Transverse colon (tissue), 4 donors: ENCODE results near the gene PXN. TPM values are rescaled to one million over a fixed set of nuclear protein-coding genes. Genes with fewer than 3 reads are reported as not detected.
"Not testable (repeated sequence)": the region's sequence is repeated elsewhere in the genome, so short reads cannot be mapped to it uniquely, and the experiment has no call there.

Experiments used
- DNase-seq: peaks from one replicate; pipeline ENCODE4 v3.0.0-alpha.2; 2019
- H3K27ac ChIP-seq, 4 donors: fragments of 200-600 bp; sonication (generic); 2 replicates each; pipeline ENCODE4 v1.5.1; 2016 to 2018; ENCODE audit warnings: inconsistent platforms in 4 of 4
- H3K27me3 ChIP-seq: fragments of 200-600 bp; sonication (generic); 2 replicates; pipeline ENCODE4 v1.5.1; 2017; ENCODE audit warnings: inconsistent platforms
- H3K36me3 ChIP-seq, 4 donors: fragments of 200-600 bp; sonication (generic); 2 replicates each; pipeline ENCODE4 v1.5.1; 2017 to 2019; ENCODE audit warnings: inconsistent platforms in 4 of 4
- H3K4me1 ChIP-seq, 4 donors: fragments of 200-600 bp; sonication (generic); 2 replicates each; pipeline ENCODE4 v1.5.1; 2017 to 2020; ENCODE audit warnings: inconsistent platforms in 4 of 4
- H3K4me3 ChIP-seq, 4 donors: fragments of 200-600 bp; sonication (generic); 1 replicate in 1 of 4; 2 replicates in 3 of 4; pipeline versions ENCODE4 v1.5.1 to v1.6.1; 2017 to 2019; ENCODE audit warnings: inconsistent platforms in 4 of 4
- H3K9me3 ChIP-seq, 2 donors: fragments of 200-600 bp; sonication (generic); 2 replicates each; pipeline ENCODE4 v1.5.1; 2017 to 2019; ENCODE audit warnings: inconsistent platforms in 2 of 2
- EP300 ChIP-seq: sonication (generic); formaldehyde crosslinking; IDR thresholded peaks from one replicate; pipeline ENCODE4 v1.6.1; 2017; ENCODE audit warnings: antibody characterized with exemption, low read depth
- POLR2A ChIP-seq: fragments of 450-650 bp; IDR thresholded peaks from one replicate; pipeline ENCODE4 v1.6.1; 2016; ENCODE audit warnings: antibody characterized with exemption, mild to moderate bottlenecking, moderate library complexity
- POLR2AphosphoS5 ChIP-seq, 3 donors: sonication (generic); formaldehyde crosslinking; IDR thresholded peaks; one replicate each; pipeline ENCODE4 v1.6.1; 2016; ENCODE audit warnings: antibody characterized with exemption in 3 of 3
- WGBS, 2 donors: methylation state at CpG; one replicate each; pipeline ENCODE4 v1.1.5; 2018; ENCODE audit warnings: low coverage in 1 of 2; 5-methylcytosine and 5-hydroxymethylcytosine counted together
- in situ Hi-C, 4 donors: fragments of 200-750 bp; cut with MboI; loops; one replicate each; pipeline versions ENCODE4 v1.15.0 to v1.15.1; 2017; ENCODE audit warnings: low sequenced_read_pairs in 3 of 4, low pct_ligation_motif_present in 1 of 4, low pct_unique_long_range_greater_than_20kb in 1 of 4
- intact Hi-C: fragments of 100-400 bp; cut with DNase I; formaldehyde crosslinking; loops from one replicate; pipeline ENCODE4 v1.15.1; 2023; ENCODE audit warnings: low total_unique reads
- total RNA-seq, 4 donors: library from RNA; depleted of rRNA; stranded (reverse); fragments of >200 nt; gene quantifications; one replicate each; pipeline ENCODE4 v1.1.0, GENCODE V29; 2016
- TF ChIP-seq, protein P1 (sequence below), 5 experiments: fragments of 200-600 bp in 3 of 5; fragments of 450-650 bp in 2 of 5; sonication (generic) in 3 of 5; IDR thresholded peaks; 1 replicate in 2 of 5; 2 replicates in 3 of 5; pipeline ENCODE4 v1.5.1; 2016 to 2017; ENCODE audit warnings: antibody characterized with exemption in 5 of 5, inconsistent platforms in 3 of 5, mild to moderate bottlenecking in 2 of 5, moderate library complexity in 1 of 5

The PXN gene
- total RNA-seq, 4 donors from 2014 or later, result 101 to 328 (median 198) TPM

DNA sequence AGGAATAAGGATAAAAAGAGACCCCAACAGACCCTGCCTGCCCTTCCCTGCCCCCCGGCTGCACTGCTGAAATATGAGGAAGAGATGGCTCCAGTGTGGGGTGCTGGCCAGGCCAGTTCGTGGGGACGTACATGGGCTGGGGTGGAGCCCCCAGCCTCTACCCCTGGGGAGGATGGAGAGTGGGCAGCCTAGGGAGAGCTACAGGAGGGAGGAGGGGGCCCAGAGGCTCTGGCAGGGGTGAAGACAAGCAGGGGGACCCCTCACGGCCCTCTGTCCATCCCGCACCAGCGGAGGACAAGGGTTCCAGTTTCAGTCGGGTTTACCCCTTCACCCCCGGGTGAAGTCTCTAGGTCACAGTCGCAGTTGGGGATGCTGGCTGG lies 53.6 kb downstream of the PXN start:
- peaks cover 0 to 19% (median 12%) of the 10 kb centered on the region in 4 donors for H3K4me1 ChIP-seq
- DNase-seq, result no peak
- 89 to 100% methylated on average over 1 to 9 of the region's 9 CpGs for WGBS, 2 donors
- H3K36me3 ChIP-seq, result peaks cover 0 to 32% (median 14%) of the 10 kb centered on the region in 4 donors
- H3K4me3 ChIP-seq, result no peak overlapping the region
- no peaks in the 10 kb centered on the region for H3K27me3 ChIP-seq
- no peaks in the 10 kb centered on the region for H3K9me3 ChIP-seq
- TF ChIP-seq, protein P1, sequence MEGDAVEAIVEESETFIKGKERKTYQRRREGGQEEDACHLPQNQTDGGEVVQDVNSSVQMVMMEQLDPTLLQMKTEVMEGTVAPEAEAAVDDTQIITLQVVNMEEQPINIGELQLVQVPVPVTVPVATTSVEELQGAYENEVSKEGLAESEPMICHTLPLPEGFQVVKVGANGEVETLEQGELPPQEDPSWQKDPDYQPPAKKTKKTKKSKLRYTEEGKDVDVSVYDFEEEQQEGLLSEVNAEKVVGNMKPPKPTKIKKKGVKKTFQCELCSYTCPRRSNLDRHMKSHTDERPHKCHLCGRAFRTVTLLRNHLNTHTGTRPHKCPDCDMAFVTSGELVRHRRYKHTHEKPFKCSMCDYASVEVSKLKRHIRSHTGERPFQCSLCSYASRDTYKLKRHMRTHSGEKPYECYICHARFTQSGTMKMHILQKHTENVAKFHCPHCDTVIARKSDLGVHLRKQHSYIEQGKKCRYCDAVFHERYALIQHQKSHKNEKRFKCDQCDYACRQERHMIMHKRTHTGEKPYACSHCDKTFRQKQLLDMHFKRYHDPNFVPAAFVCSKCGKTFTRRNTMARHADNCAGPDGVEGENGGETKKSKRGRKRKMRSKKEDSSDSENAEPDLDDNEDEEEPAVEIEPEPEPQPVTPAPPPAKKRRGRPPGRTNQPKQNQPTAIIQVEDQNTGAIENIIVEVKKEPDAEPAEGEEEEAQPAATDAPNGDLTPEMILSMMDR (IDR thresholded peaks at IDR 0.05), result no peak
- TF ChIP-seq EP300 (no peak), POLR2A (no peak), POLR2AphosphoS5 (IDR thresholded peaks at IDR 0.05) (no peak)
- intact Hi-C loops (no loop called here), in situ Hi-C loops (no loop called here)
- H3K27ac ChIP-seq, result peak overlapping the region; percentile 53 to 67 (median 66)

- intact Hi-C loops (no loop called here), in situ Hi-C loops (no loop called here)
- DNase-seq, result peak; percentile 43
- Histone ChIP-seq H3K36me3 (peaks cover 0 to 32% (median 14%) of the 10 kb centered on the region in 4 donors), H3K27me3 (no peaks in the 10 kb centered on the region), H3K4me3 (no peak overlapping the region), H3K9me3 (no peaks in the 10 kb centered on the region), H3K4me1 (peaks cover 0 to 19% (median 12%) of the 10 kb centered on the region in 4 donors), H3K27ac (peak overlapping the region; percentile 53 to 67 (median 66))
- 51 to 58% methylated on average over 8 to 12 of the region's 12 CpGs for WGBS, 2 donors
- TF ChIP-seq EP300, result no peak
- TF ChIP-seq POLR2A, result peak; percentile 29
- no peak for TF ChIP-seq POLR2AphosphoS5 (IDR thresholded peaks at IDR 0.05)
- TF ChIP-seq, protein P1 (IDR thresholded peaks at IDR 0.05), result no peak
Observed at GRCh38 chr12:120211243-120211903, 54.2 kb downstream of the PXN start.

DNA sequence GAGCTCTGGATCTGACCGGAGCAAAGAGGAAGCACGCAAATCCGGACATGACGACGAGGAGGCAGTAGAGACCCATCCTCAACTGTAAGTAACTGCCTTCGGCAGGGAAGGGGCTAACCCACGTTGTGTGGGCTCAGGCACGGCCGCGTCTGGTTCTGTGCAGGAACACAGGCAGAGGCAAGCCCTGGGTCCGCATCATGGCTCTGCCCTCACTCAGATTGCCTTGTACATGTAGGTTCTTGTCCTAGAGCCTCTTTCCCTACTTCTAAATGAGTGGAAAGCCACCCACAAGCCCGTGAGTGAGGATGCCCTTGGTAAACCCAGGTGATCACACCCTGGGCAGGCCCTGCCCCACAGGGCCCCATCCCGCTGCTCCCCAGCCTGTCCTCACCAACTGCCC lies 55.7 kb downstream of the PXN start:
- H3K9me3 ChIP-seq, result no peaks in the 10 kb centered on the region
- no peak for DNase-seq
- in situ Hi-C loops (no loop called here), intact Hi-C loops (no loop called here)
- TF ChIP-seq EP300 (no peak), POLR2A (no peak)
- 96% methylated on average over 5 to 13 of the region's 13 CpGs for WGBS, 2 donors
- no peaks in the 10 kb centered on the region for H3K27me3 ChIP-seq
- H3K36me3 ChIP-seq, result peaks cover 0 to 27% (median 11%) of the 10 kb centered on the region in 4 donors
- no peak overlapping the region for H3K27ac ChIP-seq
- H3K4me1 ChIP-seq, result peaks cover 0 to 19% (median 12%) of the 10 kb centered on the region in 4 donors
- H3K4me3 ChIP-seq, result no peak overlapping the region

DNA sequence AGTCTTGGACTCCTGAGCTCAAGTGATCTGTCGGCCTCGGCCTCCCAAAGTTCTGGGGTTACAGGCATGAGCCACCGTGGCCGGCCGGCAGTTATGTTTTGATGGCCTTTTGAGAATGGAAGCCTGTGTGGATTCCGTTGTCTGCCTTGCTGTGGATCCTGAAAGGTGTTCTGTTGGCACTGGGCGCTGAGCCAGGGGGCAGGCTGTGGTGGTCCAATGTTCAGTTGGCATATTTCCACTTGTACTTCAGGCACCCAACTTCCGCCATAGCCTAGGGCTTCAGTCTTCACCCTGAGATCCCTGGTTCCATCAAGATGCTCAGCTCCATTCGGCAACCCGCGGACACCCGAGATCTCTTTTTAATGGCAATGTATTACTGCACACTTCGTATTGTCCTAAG lies 58.3 kb downstream of the PXN start:
- Histone ChIP-seq H3K9me3 (no peaks in the 10 kb centered on the region), H3K4me3 (no peak overlapping the region), H3K27me3 (no peaks in the 10 kb centered on the region), H3K4me1 (peaks cover 0 to 18% (median 12%) of the 10 kb centered on the region in 4 donors), H3K27ac (no peak overlapping the region), H3K36me3 (peaks cover 0 to 1% (median 0%) of the 10 kb centered on the region in 4 donors)
- DNase-seq, result no peak
- intact Hi-C loops (no loop called here), in situ Hi-C loops (no loop called here)
- TF ChIP-seq POLR2AphosphoS5 (IDR thresholded peaks at IDR 0.05), result no peak
- TF ChIP-seq EP300, result no peak
- TF ChIP-seq, protein P1 (IDR thresholded peaks at IDR 0.05), result no peak
- TF ChIP-seq POLR2A, result no peak
- whole genome bisulfite sequencing, 2 donors, result 93 to 95% methylated on average over 9 to 13 of the region's 13 CpGs

DNA sequence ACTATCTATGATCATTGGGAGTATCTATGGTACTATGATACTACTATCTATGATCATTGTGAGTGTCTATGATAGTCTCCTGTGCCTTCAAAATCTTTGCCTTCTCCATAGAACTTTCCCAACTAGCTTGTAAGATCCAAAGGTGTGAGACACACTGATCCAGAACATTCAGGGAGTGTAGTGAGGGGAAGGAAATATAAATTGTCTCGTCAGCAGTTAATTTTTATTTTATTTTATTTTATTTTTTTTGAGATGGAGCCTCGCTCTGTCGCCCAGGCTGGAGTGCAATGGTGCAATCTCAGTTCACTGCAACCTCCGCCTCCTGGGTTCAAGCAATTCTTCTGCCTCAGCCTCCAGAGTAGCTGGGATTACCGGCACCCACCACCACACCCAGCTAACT lies 58.7 kb downstream of the PXN start:
- DNase-seq, H3K4me3 ChIP-seq, H3K36me3 ChIP-seq, intact Hi-C loops, H3K27ac ChIP-seq, H3K9me3 ChIP-seq, H3K27me3 ChIP-seq, in situ Hi-C loops: not testable (repeated sequence)
- H3K4me1 ChIP-seq, result peaks cover 0 to 17% (median 9%) of the 10 kb centered on the region in 4 donors
- 94 to 99% methylated on average over 5 of the region's 5 CpGs for WGBS, 2 donors
